H1 (cell line): ENCODE data around the gene ORAI1. TPM values are rescaled to one million over a fixed set of nuclear protein-coding genes. Genes with fewer than 3 reads are reported as not detected.

Experiments used
- CTCF ChIA-PET: fragments of 300-600 bp; sonication (Branson Sonifier 250); formaldehyde crosslinking; loops from one replicate; lab custom pipeline; 2021; ENCODE audit not compliant: partially characterized antibody; lab: Charles Lee
- POLR2A ChIA-PET: fragments of 300-600 bp; sonication (Branson Sonifier 250); formaldehyde crosslinking; loops from one replicate; lab custom pipeline; 2021; ENCODE audit warnings: inconsistent platforms; ENCODE audit not compliant: partially characterized antibody; lab: Charles Lee
- DNase-seq, 2 experiments: peaks; one replicate each; pipeline versions ENCODE4 v3.0.0 to v3.0.0-alpha.2; 2010 to 2022; ENCODE audit warnings: low spot score in 2 of 2, low read depth in 1 of 2, mixed read lengths in 1 of 2
- FAIRE-seq: peaks from 2 replicates; lab custom pipeline; 2011; peaks lifted over from hg19 to GRCh38; lab: Jason Lieb, UNC
- H2AFZ ChIP-seq: 2 replicates; pipeline ENCODE4 v1.8.1; 2012; ENCODE audit warnings: low read length, inconsistent platforms
- H2AK5ac ChIP-seq: 2 replicates; pipeline ENCODE4 v1.6.1; 2013; ENCODE audit warnings: low read depth, low read length
- H2BK120ac ChIP-seq: replicated peaks from 2 replicates; pipeline ENCODE3; 2013; ENCODE audit warnings: low read depth, low read length, inconsistent platforms
- H2BK12ac ChIP-seq: 2 replicates; pipeline ENCODE4 v1.6.1; 2013; ENCODE audit warnings: low read depth, low read length
- H2BK15ac ChIP-seq: 2 replicates; pipeline ENCODE4 v1.6.1; 2013; ENCODE audit warnings: low read length
- H2BK20ac ChIP-seq: 2 replicates; pipeline ENCODE4 v1.6.1; 2013; ENCODE audit warnings: low read length
- H2BK5ac ChIP-seq: 2 replicates; pipeline ENCODE4 v1.6.1; 2013; ENCODE audit warnings: low read depth, low read length
- H3K14ac ChIP-seq: 2 replicates; pipeline ENCODE4 v1.6.1; 2013; ENCODE audit warnings: inconsistent platforms; ENCODE audit not compliant: insufficient read length
- H3K18ac ChIP-seq: 2 replicates; pipeline ENCODE4 v1.6.1; 2013; ENCODE audit warnings: low read length; ENCODE audit errors: extremely low read depth
- H3K23ac ChIP-seq: 2 replicates; pipeline ENCODE4 v1.6.1; 2013; ENCODE audit warnings: inconsistent platforms; ENCODE audit not compliant: insufficient read length
- H3K23me2 ChIP-seq: 2 replicates; pipeline ENCODE4 v1.6.1; 2013; ENCODE audit warnings: low read depth, low read length
- H3K27ac ChIP-seq: 2 replicates; pipeline ENCODE4 v1.6.1; 2011; ENCODE audit warnings: low read depth, low read length, inconsistent platforms
- H3K27me3 ChIP-seq, 4 experiments: replicated peaks in 1 of 4; 1 replicate in 1 of 4; 2 replicates in 3 of 4; pipeline versions ENCODE4 v1.6.1 to v1.8.1; 2011 to 2013; ENCODE audit warnings: low read length in 3 of 4, mild to moderate bottlenecking in 3 of 4, inconsistent platforms in 2 of 4, mixed read lengths in 2 of 4, moderate library complexity in 1 of 4; ENCODE audit not compliant: control insufficient read depth in 3 of 4, insufficient read depth in 3 of 4; ENCODE audit errors: extremely low read depth in 1 of 4
- H3K36me3 ChIP-seq, 4 experiments: 2 replicates each; pipeline versions ENCODE4 v1.6.1 to v1.8.1; 2011 to 2013; ENCODE audit warnings: mild to moderate bottlenecking in 4 of 4, low read length in 3 of 4, moderate library complexity in 2 of 4, control low read depth in 1 of 4, inconsistent platforms in 1 of 4; ENCODE audit not compliant: insufficient read depth in 4 of 4, control insufficient read depth in 2 of 4
- H3K4ac ChIP-seq: replicated peaks from 2 replicates; pipeline ENCODE3; 2013; ENCODE audit warnings: low read length, low read depth, mixed read lengths, inconsistent platforms; ENCODE audit not compliant: insufficient read length
- H3K4me1 ChIP-seq, 4 experiments: replicated peaks in 1 of 4; 1 replicate in 1 of 4; 2 replicates in 3 of 4; pipeline versions ENCODE4 v1.6.1 to v1.8.1; 2011 to 2013; ENCODE audit warnings: low read length in 3 of 4, inconsistent platforms in 2 of 4, mixed read lengths in 1 of 4; ENCODE audit not compliant: insufficient read depth in 4 of 4, control insufficient read depth in 3 of 4
- H3K4me2 ChIP-seq, 2 experiments: 2 replicates each; pipeline versions ENCODE4 v1.6.1 to v1.8.1; 2011 to 2013; ENCODE audit warnings: low read depth in 2 of 2, low read length in 2 of 2, control low read depth in 1 of 2, inconsistent platforms in 1 of 2, mild to moderate bottlenecking in 1 of 2; ENCODE audit not compliant: insufficient read depth in 1 of 2
- H3K4me3 ChIP-seq, 4 experiments: fragments of 200-600, 300-600 bp in 1 of 4; sonication (generic), shearing (Covaris generic), sonication (Bioruptor Twin) in 1 of 4; 2 replicates each; pipeline versions ENCODE4 v1.5.1 to v1.8.1; 2011 to 2016; ENCODE audit warnings: low read length in 4 of 4, low read depth in 3 of 4, control low read depth in 2 of 4, inconsistent platforms in 2 of 4, mild to moderate bottlenecking in 2 of 4, mixed read lengths in 1 of 4, moderate library complexity in 1 of 4; ENCODE audit not compliant: insufficient read depth in 2 of 4; ENCODE audit errors: extremely low read depth in 1 of 4
- H3K56ac ChIP-seq: replicated peaks from 2 replicates; pipeline ENCODE3; 2013; ENCODE audit warnings: low read depth, mild to moderate bottlenecking, mixed read lengths, low read length, inconsistent platforms; ENCODE audit not compliant: insufficient read length
- H3K79me1 ChIP-seq: 2 replicates; pipeline ENCODE4 v1.6.1; 2013; ENCODE audit warnings: low read depth, low read length, control low read depth
- H3K79me2 ChIP-seq, 2 experiments: 2 replicates each; pipeline versions ENCODE4 v1.6.1 to v1.8.1; 2012 to 2013; ENCODE audit warnings: low read length in 2 of 2, mild to moderate bottlenecking in 2 of 2, inconsistent platforms in 1 of 2; ENCODE audit not compliant: insufficient read depth in 2 of 2, control insufficient read depth in 1 of 2
- H3K9ac ChIP-seq, 4 experiments: replicated peaks in 1 of 4; 1 replicate in 1 of 4; 2 replicates in 3 of 4; pipeline versions ENCODE4 v1.6.1 to v1.8.1; 2011 to 2013; ENCODE audit warnings: low read depth in 3 of 4, low read length in 3 of 4, control low read depth in 2 of 4, mild to moderate bottlenecking in 2 of 4, moderate library complexity in 2 of 4, inconsistent platforms in 1 of 4; ENCODE audit errors: extremely low read depth in 1 of 4
- H3K9me3 ChIP-seq, 2 experiments: 2 replicates each; pipeline versions ENCODE4 v1.6.1 to v1.8.1; 2012 to 2013; ENCODE audit warnings: mild to moderate bottlenecking in 2 of 2, moderate library complexity in 2 of 2, control low read depth in 1 of 2, inconsistent platforms in 1 of 2, low read depth in 1 of 2, low read length in 1 of 2, mixed read lengths in 1 of 2; ENCODE audit not compliant: insufficient read depth in 2 of 2
- H4K20me1 ChIP-seq, 2 experiments: replicated peaks in 1 of 2; 2 replicates each; pipeline versions ENCODE3 to v1.8.1; 2011 to 2013; ENCODE audit warnings: inconsistent platforms in 2 of 2, low read length in 2 of 2, mild to moderate bottlenecking in 1 of 2; ENCODE audit not compliant: insufficient read depth in 2 of 2, control insufficient read depth in 1 of 2
- H4K5ac ChIP-seq: 2 replicates; pipeline ENCODE4 v1.6.1; 2013; ENCODE audit warnings: low read length, low read depth, mixed read lengths, inconsistent platforms; ENCODE audit not compliant: insufficient read length
- H4K8ac ChIP-seq: 2 replicates; pipeline ENCODE4 v1.8.0; 2013; ENCODE audit warnings: mild to moderate bottlenecking, moderate library complexity, low read length, inconsistent platforms; ENCODE audit not compliant: insufficient read depth; ENCODE audit errors: extremely low read depth
- H4K91ac ChIP-seq: replicated peaks from 2 replicates; pipeline ENCODE3; 2013; ENCODE audit warnings: low read length, mixed read lengths, inconsistent platforms; ENCODE audit not compliant: insufficient read length
- SUZ12 ChIP-seq: fragments of 200-600 bp; sonication (generic); IDR thresholded peaks from 2 replicates; pipeline ENCODE4 v1.6.1; 2012; ENCODE audit warnings: mild to moderate bottlenecking, inconsistent platforms, low read length, moderate library complexity, mixed read lengths
- WGBS, 2 experiments: shearing (Covaris generic) in 1 of 2; methylation state at CpG; one replicate each; pipeline versions ENCODE4 v1.1.6 to v1.1.7; 2013 to 2015; ENCODE audit warnings: low lambda C conversion rate in 2 of 2, mixed read lengths in 2 of 2, inconsistent platforms in 1 of 2, low coverage in 1 of 2, missing lambda C conversion rate in 1 of 2; ENCODE audit not compliant: insufficient replicate concordance in 2 of 2, insufficient coverage in 1 of 2, insufficient read length in 1 of 2; ENCODE audit errors: extremely low coverage in 1 of 2, missing lambda C conversion rate in 1 of 2; 5-methylcytosine and 5-hydroxymethylcytosine counted together
- polyA plus RNA-seq, 7 experiments: library from polyadenylated mRNA; depleted of rRNA in 3 of 7; stranded (reverse) in 5 of 7; unstranded in 2 of 7; fragments of >200 nt in 5 of 7; fragments of 200-250 nt in 2 of 7; gene quantifications; 1 replicate in 5 of 7; 2 replicates in 1 of 7; 4 replicates in 1 of 7; pipeline versions ENCODE4 v1.2.1 to v1.2.3, GENCODE V29; 2011 to 2013; ENCODE audit warnings: missing spikeins in 2 of 7, mixed read lengths in 2 of 7
- total RNA-seq: library from RNA; stranded (reverse); fragmentation: NEBNext Ultra II Directional; extraction: Animal tissue kit (Norgen Biotek cat#: 25700); gene quantifications from 2 replicates; pipeline ENCODE4 v1.2.1, GENCODE V29; 2021

The ORAI1 gene
- total and polyA plus RNA-seq, 2 of the 8 experiments (the other 6 are each of a cell fraction or from before 2014, with no cell fraction given): 29.9 to 71.5 TPM

- Histone ChIP-seq H4K8ac (no peak overlapping the region; the same call in 1 of the 2 replicates), H2BK5ac (no peak overlapping the region), H3K56ac (no peak overlapping the region), H2BK15ac (no peak overlapping the region), H3K4me2 (no peak overlapping the region), H2AFZ (no peak overlapping the region), H3K23me2 (no peaks in the 10 kb centered on the region), H3K27ac (no peak overlapping the region), H2BK120ac (no peak overlapping the region), H4K5ac (no peak overlapping the region), H3K9me3 (no peaks in the 10 kb centered on the region), H2BK20ac (no peak overlapping the region; the same call in 1 of the 2 replicates), H3K36me3 (no peaks in the 10 kb centered on the region), H3K23ac (no peak overlapping the region), H3K27me3 (no peaks in the 10 kb centered on the region), H4K20me1 (no peaks in the 10 kb centered on the region), H3K4ac (no peak overlapping the region), H2AK5ac (no peak overlapping the region), H3K79me1 (no peaks in the 10 kb centered on the region), H3K9ac (no peak overlapping the region), H4K91ac (no peak overlapping the region), H3K18ac (no peak overlapping the region), H3K14ac (no peak overlapping the region), H2BK12ac (no peak overlapping the region), H3K4me1 (peaks cover 0 to 6% (median 1%) of the 10 kb centered on the region in 4 experiments; a peak in 2 of 7 replicates), H3K79me2 (no peaks in the 10 kb centered on the region), H3K4me3 (no peak overlapping the region)
- DNase-seq (no peak), FAIRE-seq (no peak)
- CTCF ChIA-PET: interaction anchor here (1.5 to 3.4 kb wide), 3 partner anchors 10 to 14 kb away, joined by 3 to 13 read pairs (median 8); no protein-coding TSS in a partner anchor
- WGBS, 2 experiments: 95% methylated on average over 7 of the region's 7 CpGs; no CpG with 5 or more reads in 1 of the 2 experiments
- POLR2A ChIA-PET: interaction anchor here (0.6 to 6.9 kb wide), 3 partner anchors 13 to 118 kb away, joined by 5 to 104 read pairs (median 53); partner anchors contain the start of gene KDM2B
- TF ChIP-seq SUZ12: no peak
Measured at GRCh38 chr12:121613462-121613861, 12.9 kb upstream of the ORAI1 start.
